22Rv1 (cell line): Measurements from ENCODE around the gene PFDN5.

Experiments
- CTCF ChIP-seq: fragments of 450-650 bp; IDR thresholded peaks from 2 replicates; pipeline ENCODE4 v1.5.1; 2017; ENCODE audit warnings: mild to moderate bottlenecking
- ZFX ChIP-seq: fragments of 450-650 bp; IDR thresholded peaks from 2 replicates; pipeline ENCODE4 v1.6.1; 2017; ENCODE audit warnings: antibody characterized with exemption, borderline replicate concordance

GRCh38 chr12:53286448-53286847 lies 8.9 kb upstream of the PFDN5 start:
- TF ChIP-seq ZFX (no peak), CTCF (no peak)
